Transverse colon (tissue), 4 donors: Measurements from ENCODE around the gene TBX1.

Experiments used
- EP300 ChIP-seq: sonication (generic); formaldehyde crosslinking; IDR thresholded peaks from one replicate; pipeline ENCODE4 v1.6.1; 2017; ENCODE audit warnings: antibody characterized with exemption, low read depth
- POLR2A ChIP-seq: fragments of 450-650 bp; IDR thresholded peaks from one replicate; pipeline ENCODE4 v1.6.1; 2016; ENCODE audit warnings: antibody characterized with exemption, mild to moderate bottlenecking, moderate library complexity
- POLR2AphosphoS5 ChIP-seq, 3 donors: sonication (generic); formaldehyde crosslinking; IDR thresholded peaks; one replicate each; pipeline ENCODE4 v1.6.1; 2016; ENCODE audit warnings: antibody characterized with exemption in 3 of 3
- TF ChIP-seq, protein P1 (sequence below), 5 experiments: fragments of 200-600 bp in 3 of 5; fragments of 450-650 bp in 2 of 5; sonication (generic) in 3 of 5; IDR thresholded peaks; 1 replicate in 2 of 5; 2 replicates in 3 of 5; pipeline ENCODE4 v1.5.1; 2016 to 2017; ENCODE audit warnings: antibody characterized with exemption in 5 of 5, inconsistent platforms in 3 of 5, mild to moderate bottlenecking in 2 of 5, moderate library complexity in 1 of 5

DNA sequence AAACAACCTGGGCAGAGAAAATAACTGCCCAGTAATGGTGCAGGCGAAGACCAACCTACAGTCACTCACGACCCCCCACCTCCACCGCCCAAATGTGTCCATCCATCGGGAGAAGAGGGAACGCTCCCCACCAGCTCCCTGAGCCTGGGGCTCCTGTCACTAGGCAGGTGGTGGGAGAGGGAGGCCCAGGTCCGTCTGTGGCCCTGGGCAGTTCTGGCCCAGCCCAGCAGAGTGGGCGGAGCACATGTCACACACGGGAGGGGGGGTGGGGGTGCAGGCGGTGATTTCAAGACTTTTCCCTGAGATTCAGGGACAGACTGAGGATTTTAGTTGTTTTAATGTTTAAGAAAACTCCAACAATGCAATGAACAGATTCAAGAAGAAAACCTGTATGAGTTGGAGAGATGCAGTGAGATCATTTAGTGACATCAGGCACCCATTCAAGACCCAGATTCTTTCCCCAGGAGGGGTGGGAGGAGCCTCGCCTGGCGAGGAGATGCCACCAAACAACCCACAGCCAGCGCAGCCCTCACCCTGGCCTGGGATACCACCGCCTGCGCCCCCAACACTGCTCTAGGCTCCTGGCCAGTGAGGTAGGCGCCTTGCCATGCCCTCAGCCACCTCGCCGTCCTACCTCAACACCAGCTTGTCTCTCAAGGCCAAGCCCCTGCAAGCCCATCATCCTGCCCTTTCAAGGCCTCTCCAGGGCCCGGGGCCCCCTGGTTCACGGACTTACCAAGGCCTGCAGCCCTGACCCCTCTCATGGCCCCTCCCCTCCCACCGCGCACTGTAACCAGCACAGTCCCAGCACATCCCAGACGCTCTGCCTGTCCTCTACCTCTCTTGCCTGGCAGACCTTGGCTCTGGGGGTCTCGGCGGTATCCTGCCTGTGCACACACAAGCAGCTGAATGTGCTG lies 36.8 kb downstream of the TBX1 start:
- TF ChIP-seq, protein P1, sequence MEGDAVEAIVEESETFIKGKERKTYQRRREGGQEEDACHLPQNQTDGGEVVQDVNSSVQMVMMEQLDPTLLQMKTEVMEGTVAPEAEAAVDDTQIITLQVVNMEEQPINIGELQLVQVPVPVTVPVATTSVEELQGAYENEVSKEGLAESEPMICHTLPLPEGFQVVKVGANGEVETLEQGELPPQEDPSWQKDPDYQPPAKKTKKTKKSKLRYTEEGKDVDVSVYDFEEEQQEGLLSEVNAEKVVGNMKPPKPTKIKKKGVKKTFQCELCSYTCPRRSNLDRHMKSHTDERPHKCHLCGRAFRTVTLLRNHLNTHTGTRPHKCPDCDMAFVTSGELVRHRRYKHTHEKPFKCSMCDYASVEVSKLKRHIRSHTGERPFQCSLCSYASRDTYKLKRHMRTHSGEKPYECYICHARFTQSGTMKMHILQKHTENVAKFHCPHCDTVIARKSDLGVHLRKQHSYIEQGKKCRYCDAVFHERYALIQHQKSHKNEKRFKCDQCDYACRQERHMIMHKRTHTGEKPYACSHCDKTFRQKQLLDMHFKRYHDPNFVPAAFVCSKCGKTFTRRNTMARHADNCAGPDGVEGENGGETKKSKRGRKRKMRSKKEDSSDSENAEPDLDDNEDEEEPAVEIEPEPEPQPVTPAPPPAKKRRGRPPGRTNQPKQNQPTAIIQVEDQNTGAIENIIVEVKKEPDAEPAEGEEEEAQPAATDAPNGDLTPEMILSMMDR (IDR thresholded peaks at IDR 0.05), result no peak
- no peak for TF ChIP-seq POLR2A
- no peak for TF ChIP-seq EP300
- TF ChIP-seq POLR2AphosphoS5 (IDR thresholded peaks at IDR 0.05), result no peak
